HG03060 (cell line): Measurements from ENCODE around the gene UBE2J2.

Experiments used
- ATAC-seq: cut with Tn5 transposase; IDR thresholded peaks from one replicate; pipeline ENCODE4 v1.9.1; 2021; ENCODE audit warnings: low read depth, moderate number of reproducible peaks; ENCODE audit not compliant: unreplicated experiment

Gene UBE2J2

DNA sequence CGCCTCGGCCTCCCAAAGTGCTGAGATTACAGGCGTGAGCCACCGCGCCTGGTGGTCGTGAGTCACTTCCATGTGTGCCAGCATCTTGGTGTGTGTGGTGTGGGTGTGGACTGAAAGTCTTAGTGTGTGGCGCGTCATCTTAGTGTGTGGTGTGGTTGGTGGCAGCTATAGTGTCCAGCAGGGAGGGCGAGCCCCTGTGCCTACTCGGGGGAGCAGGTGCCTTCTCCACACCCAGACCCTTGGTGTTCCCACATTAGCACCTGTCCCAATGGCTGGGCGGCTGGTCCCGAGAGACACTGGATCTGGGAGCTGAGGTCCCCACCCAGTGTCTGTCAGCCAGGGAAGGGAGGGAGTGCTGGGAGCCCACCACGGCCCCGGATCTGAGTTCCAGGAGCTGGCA, 9.3 kb upstream of the UBE2J2 start:
- no peak for ATAC-seq

DNA sequence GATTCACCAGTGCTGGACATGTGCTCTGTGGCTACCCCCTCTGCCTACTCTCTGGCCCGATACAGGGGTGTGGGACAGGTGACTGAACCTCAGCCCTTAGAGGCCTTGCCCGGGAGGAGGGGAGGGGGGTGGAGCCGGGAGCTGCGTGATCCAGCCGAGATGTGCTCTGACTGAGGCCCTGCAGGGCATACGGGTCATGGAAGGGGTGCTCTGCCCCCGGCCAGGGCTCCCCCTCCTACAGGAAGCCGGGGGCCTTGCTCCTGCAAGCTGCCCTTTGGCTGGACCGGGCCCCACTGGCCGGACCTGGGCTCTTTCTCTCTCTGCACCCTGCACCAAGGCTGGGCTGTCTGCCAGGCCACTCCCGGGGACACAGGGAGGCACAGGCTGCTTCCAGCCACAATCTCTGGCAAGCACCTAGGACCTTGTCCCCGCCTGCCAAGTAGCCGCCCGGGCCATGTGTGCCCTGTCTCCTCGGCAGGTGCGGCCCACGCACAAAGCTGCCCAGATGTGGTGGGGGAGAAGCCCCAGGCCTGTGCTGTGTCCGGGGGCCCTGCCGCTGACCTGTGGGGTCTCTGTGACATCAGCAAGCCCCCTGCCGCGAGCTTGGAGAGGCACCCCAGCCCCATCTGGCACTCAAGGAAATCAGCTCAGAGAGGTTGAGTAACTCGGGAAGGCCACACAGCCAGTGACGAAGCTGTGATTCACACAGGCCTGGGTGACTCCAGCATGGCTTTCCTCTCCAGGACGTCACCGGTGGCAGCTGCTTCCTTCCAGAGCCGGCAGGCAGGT, 8.1 kb upstream of the UBE2J2 start:
- no peak for ATAC-seq

DNA sequence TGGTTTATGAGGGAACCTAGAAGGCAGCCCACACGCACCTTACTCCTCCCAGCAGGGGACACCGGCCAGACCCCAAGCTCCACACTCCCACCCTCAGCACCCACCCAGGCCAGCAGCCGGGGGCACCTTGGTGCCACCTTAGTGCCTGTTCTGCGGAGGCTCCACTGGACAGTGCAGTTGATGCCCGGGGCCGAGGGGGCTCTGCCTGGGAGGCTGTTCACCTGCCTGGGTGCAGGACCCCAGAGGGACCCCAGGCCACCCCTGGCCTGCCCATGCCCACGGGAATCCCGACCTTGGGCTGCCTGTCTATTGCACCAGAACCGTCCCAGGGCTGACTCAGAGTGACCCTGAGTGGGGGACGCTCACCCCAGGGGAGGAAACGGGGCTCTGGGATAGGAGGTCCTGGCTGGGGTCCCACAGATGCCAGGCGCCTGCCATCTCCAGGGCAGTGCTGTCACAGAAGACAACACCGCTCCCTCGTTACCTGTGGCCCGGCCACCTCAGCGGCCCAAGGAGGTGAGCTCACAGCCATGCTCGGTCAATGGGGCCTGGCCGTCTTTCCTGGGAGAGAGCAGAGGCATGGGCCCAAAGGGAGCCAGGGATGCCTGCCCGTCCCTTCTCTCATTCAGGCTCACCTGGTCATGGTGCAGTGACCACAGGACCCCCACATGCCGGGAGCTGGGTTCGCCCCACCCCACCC, 7.3 kb upstream of the UBE2J2 start:
- no peak for ATAC-seq

DNA sequence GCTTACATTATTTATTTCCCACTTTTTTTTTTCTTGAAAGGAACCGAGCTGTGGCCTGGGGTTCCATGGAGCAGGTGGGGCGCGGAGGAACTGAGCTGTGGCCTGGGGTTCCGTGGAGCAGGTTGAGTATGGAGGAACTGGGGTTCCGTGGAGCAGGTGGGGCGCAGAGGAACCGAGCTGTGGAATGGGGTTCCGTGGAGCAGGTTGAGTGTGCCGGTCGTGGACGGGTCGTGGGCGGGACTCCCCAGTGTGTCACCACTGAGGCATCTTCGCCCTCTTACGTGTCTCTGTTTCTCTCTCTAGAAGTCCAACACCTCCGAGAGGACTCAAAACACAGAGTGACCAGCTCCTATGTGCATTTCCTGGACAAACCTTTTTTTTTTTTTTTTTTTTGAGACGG, 5.4 kb upstream of the UBE2J2 start:
- no peak for ATAC-seq

DNA sequence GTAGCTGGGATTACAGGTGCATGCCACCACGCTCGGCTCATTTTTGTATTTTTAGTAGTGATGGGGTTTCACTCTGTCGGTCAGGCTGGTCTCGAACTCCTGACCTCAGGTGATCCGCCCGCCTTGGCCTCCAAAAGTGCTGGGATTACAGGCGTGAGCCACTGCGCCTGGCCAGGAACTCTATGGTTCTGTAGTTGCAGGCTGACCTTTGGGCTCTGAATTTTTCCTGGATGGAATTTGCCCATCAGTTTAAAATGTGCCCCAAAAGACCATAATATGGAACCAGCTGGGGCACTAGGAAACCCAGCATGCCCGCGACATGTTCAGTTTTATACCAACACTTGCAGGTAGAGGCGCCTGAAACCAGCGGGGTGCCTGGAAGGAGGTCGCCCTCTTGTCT, 5.0 kb upstream of the UBE2J2 start:
- ATAC-seq: no peak

DNA sequence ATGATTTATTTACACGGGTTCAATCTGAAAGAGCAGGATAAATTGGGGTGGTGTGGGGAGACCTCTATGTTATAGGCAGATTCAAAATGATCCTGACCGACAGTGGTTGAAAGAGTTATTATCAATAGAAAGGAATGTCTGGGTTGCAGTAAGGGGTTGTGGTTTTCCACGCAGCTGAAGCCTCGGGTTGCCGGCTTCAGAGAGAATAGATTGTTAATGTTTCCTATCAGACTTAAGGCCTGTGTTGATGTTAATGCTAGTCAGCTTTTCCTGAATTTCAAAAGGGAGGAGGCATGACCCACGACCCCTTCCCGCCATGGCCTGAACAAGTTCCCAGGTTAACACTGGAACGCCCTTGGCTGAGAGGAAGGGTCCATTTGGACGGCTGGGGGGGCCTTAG, 2.2 kb upstream of the UBE2J2 start:
- ATAC-seq: no peak

DNA sequence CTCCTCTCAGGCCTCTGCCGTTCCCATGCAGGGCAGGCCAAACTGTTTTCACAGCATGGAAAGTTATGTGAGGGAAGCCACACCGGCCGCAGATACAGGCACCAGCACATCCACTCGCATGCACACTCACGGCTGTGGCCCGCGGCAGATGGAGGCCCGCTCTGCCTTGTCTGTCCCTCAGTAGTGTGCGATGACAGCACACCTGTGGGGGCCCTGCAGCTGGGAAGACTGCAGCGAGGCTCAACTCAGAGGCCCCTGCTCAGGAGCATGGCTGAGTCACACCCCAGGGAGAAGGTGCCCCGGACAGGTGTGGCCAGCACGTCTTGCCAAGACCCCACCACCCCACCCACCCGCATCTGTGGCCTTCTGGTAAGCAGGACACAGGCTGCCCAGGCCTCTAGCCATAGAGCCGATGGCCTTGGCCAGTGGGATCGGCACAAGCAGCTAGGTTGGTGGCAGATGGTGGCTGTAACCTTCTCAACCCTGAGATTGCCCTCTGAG, 1.3 kb upstream of the UBE2J2 start:
- ATAC-seq: no peak

DNA sequence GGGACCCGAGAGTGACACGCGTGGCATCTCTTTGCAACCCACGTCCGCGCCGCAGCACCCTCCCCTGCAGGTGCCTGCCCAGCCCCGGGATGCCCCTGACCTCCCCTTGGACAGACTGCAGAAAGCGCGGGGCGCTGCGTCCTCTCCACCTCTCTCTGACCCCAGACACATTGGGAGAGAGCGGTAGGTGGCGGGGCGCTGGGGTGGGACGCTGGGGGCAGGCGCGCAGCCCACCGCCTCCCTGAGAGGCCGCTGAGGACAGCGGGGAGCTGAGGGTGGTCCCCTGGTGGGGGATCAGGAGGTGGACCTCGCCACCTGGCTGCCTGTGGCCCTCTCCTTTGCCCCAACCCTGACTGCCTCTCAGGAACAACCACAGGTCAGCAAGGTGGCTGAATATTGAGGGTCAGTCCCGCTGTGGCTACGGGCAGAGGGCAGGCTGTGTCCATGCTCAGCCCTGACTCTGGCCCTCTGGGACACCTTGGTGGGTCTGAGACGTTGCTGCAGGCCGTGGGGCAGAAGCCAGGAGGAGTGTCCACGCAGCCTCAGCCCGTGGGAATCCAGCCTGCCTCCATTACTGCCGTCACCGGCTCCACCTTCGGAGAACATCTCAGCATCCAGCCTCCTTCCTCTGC, 761 bp upstream of the UBE2J2 start:
- ATAC-seq: no peak

DNA sequence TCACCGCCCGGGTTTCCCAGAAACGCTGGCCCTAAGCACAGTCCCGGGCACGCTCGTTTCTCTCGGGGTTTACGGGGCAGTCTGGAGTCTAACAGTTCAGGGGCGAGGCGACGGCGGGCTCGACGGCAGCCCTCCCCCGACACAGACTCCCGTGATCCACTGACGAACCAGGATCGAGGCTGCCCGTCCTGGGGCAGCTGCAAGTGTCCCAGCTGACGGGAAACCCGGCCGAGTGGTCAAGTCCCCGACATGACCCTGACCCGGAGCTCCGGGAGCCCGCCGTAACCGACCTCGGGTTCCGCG, 494 bp downstream of the UBE2J2 start:
- ATAC-seq: no peak

DNA sequence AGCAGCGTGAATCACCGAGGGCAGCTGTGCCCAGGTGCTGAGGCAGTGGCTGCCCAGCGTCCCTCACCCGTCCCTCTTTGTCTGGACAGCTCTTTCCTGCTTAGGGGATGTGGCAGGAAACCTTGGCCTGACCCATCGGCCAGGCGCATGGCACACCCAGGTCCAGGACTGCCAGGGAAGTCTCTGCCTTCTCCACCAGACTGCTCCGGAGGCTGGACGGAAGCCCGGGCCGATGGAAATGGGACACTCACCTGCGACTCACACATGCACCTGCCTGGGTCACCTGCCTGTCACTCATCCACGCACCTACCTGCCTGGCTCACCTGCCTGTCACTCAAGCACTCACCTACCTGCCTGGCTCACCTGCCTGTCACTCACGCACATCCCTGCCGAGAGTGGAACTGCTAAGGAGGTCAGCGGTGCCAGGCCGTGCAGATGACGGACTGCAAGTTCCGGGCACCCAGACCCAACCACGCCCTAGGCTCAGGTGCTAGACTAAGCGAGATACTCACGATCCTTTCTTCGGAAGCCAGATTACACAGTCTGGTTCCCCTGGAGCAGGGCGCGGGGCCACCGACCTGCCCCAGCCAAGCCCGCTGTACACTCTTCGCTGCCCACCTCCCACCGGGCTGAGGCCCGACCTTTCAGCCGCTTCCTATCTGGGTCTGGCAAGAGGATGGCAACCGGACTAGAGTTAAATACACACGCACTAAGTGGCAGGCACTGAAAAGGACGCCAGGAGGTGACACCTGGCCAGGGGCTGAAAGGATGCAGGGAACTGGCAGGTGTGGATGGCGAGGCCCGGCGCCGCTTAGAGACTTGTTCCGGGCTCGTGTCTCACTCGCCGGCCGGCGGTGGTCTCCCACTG, 1.1 kb downstream of the UBE2J2 start:
- ATAC-seq: no peak

DNA sequence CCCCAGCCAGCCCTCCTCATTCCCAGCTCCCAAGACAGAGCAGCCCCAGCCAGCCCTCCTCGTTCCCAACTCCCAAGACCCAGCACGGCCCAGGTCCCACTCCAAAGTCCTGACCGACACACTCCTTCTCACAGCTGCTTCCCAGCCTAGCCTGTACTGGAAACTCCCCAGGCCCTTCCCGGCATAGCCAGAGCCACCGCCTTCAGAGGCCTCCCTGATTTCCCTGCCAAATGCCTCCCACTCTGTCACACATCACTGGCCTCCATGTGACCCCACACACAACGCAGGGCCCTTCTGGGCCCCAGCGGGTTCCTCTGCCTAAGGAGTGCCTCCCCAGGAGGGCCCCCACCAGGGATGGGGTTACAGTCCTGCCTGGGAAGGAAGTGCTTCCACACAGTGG, 2.8 kb downstream of the UBE2J2 start:
- ATAC-seq: no peak

DNA sequence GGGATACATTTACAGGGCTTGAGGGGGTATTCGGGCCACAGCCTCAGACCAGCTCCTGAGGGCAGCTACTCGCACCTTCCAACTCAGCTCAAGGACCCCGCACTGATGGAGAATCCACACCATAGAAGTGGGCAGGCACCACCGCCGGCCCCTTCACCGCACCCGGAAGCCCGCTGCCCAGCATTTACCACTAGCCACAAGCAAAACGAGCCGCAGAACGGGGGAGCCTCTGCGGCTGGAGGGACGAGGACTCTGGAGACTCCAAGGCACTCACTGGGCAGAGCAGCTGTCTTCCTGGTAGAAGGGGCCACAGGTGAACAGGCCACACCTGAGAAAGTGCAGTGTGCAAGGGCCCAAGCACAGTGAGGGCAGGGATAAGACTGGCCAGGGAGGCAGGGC, 5.4 kb downstream of the UBE2J2 start:
- no peak for ATAC-seq

DNA sequence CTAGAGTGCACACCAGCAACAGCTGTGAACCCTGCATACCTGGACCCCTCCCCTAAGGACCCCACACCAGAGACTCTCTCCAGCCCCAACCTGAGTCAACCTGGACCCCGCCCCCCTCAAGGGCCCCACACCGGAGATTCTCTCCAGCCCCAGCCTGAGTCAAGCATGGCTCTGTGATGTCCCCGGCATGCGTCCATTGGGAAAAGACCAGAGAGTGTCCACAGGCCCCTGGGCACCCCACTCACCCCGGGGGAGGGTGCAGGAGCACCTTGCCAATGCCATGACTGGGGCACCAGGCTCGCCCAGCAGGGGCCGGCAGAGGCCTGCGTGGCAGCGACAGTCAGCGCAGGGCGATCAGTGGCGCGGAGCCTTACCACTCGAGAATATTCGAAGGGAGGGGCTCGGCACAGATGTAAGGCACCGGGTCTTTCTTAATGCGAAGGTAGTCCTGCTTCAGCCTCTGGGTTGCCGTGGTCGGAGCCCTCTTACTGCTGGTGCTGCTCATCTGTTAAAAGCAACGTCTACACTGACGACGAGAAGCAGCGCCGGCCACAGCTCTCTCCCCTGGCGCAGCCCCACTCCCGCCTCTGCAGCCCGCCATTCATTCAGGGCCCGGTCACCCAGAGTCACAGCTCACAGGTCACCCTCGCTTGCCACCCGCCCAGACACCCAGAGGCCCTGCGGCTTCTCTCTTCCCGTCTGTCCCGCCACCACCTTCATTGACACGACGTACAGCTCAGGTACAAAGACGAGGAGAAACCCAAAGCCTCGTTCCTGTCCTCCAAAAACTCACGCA, 6.0 kb downstream of the UBE2J2 start:
- ATAC-seq: no peak

DNA sequence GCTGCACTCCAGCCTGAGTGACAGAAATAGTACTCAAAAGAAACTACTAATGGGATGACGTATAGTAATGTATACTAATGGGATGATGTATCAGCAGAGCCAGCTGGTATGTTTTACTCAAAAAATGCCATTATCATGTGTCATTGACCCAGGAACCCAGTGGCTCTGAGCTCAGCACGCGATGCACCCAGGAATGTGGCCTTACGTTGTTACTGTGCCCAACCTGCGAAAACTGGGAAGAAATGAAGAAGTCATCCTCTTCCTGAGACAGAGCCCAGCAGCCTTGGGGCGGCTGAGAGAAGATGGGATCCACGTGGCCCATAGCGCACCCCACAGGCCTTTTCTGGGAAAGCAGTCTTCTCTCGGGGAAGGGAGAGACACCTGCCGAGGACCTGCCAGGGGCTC, 8.8 kb downstream of the UBE2J2 start:
- ATAC-seq: no peak

DNA sequence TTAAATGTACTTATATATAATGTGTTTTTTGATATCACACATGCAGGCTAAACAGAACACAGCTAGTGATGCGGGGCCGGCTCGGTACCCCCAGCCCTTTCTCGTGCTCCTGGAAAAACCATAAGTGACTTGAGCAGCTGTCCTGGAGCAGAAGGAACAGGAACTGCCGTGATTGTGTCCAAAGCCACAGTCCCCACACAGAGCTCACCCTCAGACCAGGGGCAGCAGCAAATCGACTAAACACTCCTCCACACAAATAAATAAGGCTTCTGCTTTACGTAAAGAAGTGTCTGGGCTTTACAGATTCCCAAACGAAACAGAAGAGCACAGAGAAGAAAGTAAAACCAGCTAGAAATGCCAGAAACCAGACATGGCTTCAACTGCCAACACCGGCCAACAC, 9.6 kb downstream of the UBE2J2 start:
- ATAC-seq: no peak

DNA sequence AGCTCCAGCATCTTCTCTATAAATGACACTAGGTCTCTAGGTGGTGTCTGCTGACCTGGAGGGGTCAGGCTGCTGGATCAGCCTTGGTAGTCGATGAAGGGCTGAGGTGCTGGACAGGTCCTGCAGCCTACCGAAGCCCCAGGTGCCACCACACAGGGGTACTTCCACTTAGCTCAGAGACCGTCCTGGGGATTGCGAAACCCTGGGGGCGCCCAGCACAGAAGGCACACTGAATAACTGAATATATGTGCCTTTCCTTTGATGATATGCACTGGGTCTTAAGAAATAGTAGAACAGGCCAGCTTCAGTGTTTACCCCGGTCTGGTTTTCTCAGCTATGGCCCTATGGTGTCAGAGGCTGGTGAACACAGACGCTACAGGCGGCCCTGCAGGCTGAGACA, 10.9 kb downstream of the UBE2J2 start:
- no peak for ATAC-seq

DNA sequence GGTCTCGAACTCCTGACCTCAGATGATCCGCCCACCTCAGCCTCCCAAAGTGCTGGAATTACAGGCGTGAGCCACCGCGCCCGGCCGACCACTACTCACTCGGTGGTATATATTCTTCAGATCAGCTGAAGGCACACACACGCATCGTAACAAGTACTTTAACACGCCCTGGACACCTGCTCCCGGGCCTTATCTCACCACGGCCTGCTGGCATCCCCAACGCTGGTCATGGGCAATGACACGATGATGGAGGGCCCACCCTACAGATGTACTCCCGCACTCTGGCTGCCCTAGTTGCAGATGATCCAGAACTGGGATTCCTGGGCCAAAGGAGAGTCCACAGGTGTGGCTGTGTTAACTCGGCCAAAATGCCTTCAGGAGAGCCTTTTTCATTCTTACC, 11.6 kb downstream of the UBE2J2 start:
- no peak for ATAC-seq

DNA sequence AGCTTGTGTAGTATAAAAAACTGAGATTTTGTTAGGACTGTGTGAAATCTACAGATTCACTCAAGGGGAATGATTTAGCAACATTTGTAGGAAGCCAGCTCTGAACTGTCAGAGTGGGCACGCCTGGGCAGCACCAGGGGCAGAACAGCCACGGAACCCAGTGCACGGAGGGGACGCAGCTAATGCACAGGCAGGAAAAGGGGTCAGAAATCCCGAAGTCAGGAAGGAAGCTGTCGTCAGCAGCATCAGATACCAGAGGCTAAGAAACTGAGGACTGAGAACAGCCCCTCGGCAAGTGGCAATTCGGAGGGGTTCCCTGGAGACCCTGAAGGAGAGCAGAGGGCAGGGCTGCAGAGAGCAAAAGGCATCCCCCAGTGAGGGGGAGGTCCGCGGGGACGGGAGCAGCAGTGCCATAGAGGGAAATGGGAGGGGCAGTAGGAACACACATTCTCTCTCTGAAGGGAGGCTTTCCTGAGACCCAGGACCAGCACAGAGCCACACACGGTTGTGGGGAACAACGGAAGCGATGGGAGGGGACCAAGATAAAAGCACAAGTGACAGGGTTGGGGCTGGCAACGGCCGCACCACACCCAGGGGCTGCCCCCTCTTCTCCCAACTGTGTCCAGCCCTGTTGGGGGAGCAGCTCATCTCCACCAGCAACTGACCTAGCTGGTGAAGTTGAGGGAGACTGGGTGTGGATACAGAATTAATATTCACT, 12.7 kb downstream of the UBE2J2 start:
- ATAC-seq: no peak

DNA sequence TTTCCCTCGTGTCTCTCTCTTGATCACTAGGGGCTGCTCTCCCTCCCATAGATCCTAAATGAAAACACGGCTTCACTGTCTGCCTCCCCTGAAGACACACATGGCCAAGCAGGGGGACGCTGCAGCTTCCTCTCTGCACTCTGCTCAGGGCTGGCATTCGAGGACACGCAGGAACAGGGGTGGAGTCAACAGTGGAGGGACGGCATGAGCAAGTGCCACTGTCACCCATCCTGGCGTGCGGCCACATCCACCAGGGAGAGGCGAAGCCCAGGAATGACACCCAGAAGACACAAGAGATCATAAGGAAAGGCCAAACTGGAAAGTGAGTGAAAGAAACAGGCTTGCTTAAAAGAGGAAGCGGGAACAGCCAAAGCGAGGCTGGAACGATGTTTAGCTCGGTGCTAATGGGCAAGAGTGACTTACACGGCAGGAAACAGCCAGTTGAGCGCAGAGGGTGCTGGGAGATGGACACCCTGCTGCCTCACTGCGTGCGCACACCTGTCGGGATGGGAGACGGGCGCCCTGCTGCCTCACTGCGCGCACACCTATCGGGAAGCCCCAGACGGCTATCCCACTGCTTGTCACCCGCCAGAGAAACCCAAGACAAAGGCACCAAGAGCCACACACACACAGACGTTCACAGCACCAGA, 13.6 kb downstream of the UBE2J2 start:
- no peak for ATAC-seq
